K562 treated with DMSO at 1 percent for 24 hours (cell line): Measurements from ENCODE around the gene VKORC1L1. TPM values are rescaled to one million over a fixed set of nuclear protein-coding genes. Genes with fewer than 3 reads are reported as not detected.

Experiments used
- total RNA-seq: library from RNA; unstranded; fragments of 300-600 nt; gene quantifications from 2 replicates; pipeline ENCODE4 v1.2.3, GENCODE V29; 2022; ENCODE audit warnings: low read depth; ENCODE audit not compliant: insufficient read depth

VKORC1L1 gene
- 10.0 and 11.2 TPM in 2 replicates for total RNA-seq

DNA sequence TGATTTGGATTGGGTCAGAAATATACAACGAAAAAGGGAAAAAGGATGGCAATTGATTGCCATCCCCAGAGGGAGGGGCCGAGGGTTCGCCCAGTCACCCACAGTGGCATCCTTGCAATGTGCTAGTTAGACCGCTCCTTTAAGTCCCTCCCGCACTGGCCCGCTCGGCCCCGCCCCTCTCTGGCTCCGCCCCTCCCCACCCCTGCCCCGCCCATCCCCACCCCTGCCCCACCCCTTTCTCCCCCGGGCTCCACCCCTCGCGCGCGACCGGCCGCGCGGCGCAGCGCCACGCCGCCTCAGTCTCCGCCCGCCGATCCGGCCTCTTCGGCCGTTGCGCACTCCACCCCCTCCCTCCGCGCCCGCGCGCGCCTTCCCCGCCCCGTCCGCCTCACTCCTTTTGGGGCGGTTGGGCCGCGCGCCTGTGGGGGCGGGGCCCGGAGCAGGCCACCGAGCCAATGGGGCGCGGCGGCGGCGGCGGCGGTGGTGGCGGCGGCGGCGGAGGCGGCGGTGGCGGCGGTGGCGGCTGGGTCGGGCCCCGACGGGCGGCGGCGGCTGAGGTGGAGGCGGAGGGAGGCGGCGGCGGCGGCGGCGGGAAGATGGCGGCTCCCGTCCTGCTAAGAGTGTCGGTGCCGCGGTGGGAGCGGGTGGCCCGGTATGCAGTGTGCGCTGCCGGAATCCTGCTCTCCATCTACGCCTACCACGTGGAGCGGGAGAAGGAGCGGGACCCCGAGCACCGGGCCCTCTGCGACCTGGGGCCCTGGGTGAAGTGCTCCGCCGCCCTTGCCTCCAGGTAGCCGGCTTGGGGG is at the start of gene VKORC1L1:
VKORC1L1 (plus strand) TSS at position 299 of the 806 bp plus-strand sequence; CDS start at position 597, 298 bp downstream.

GRCh38 chr7:65981965-65982792 is 109.3 kb downstream of the VKORC1L1 start, which contains the start of gene GUSB:
Gene GUSB, minus strand, starts transcription at chr7:65982213. Its CDS starts 30 bp downstream, at chr7:65982183.

Other genes with a start within 250 kb of the VKORC1L1 start
- 208 and 211 TPM in 2 replicates for gene GUSB, start 109.1 kb downstream of the VKORC1L1 start, total RNA-seq
- gene ASL, start 202.7 kb downstream of the VKORC1L1 start, total RNA-seq = 35.1 and 36.1 TPM in 2 replicates
- gene CRCP, start 241.8 kb downstream of the VKORC1L1 start, total RNA-seq = 25.0 and 27.8 TPM in 2 replicates